Endothelial cell of umbilical vein (primary cell): ENCODE data around the gene PARVA. TPM values are rescaled to one million over a fixed set of nuclear protein-coding genes. Genes with fewer than 3 reads are reported as not detected.
A peak's percentile ranks its signal among the peaks of the same experiment; 100 is the strongest.

ENCODE experiments used
- BruUV-seq: library from RNA; stranded (reverse); fragments of 400-500 nt; replicated peaks from 2 replicates; lab custom pipeline; 2021; lab: Mats Ljungman, UMichigan
- CTCF ChIA-PET: fragments of 300-600, 350-600 bp; sonication (Branson Sonifier 250); formaldehyde crosslinking; loops from one replicate; lab custom pipeline; 2021; ENCODE audit warnings: antibody characterized with exemption, inconsistent platforms; lab: Charles Lee
- POLR2A ChIA-PET: fragments of 300-600, 350-600 bp; sonication (Branson Sonifier 250); formaldehyde crosslinking; loops from one replicate; lab custom pipeline; 2021; ENCODE audit warnings: antibody characterized with exemption, inconsistent platforms; lab: Charles Lee
- DNase-seq: peaks from one replicate; pipeline ENCODE4 v3.0.0-alpha.2; 2011; ENCODE audit warnings: low read depth, low spot score
- FAIRE-seq: peaks from 2 replicates; lab custom pipeline; 2011; peaks lifted over from hg19 to GRCh38; lab: Jason Lieb, UNC
- H2AFZ ChIP-seq: 2 replicates; pipeline ENCODE4 v1.6.0; 2012; ENCODE audit warnings: low read depth, low read length, control low read depth, inconsistent platforms
- H3K27ac ChIP-seq: 2 replicates; pipeline ENCODE4 v1.5.1; 2011; ENCODE audit warnings: low read depth, mild to moderate bottlenecking, control low read depth, low read length, moderate library complexity; ENCODE audit not compliant: insufficient read depth
- H3K27me3 ChIP-seq, 2 experiments: 2 replicates each; pipeline versions ENCODE4 v1.6.0 to v1.6.1; 2011; ENCODE audit warnings: low read length in 2 of 2, mixed read lengths in 1 of 2; ENCODE audit not compliant: control insufficient read depth in 2 of 2, insufficient read depth in 2 of 2
- H3K36me3 ChIP-seq, 2 experiments: 2 replicates in 1 of 2; 3 replicates in 1 of 2; pipeline ENCODE4 v1.5.1; 2011; ENCODE audit warnings: low read length in 2 of 2, mild to moderate bottlenecking in 1 of 2, moderate library complexity in 1 of 2; ENCODE audit not compliant: control insufficient read depth in 2 of 2, insufficient read depth in 2 of 2; ENCODE audit errors: extremely low read depth in 1 of 2
- H3K4me1 ChIP-seq: 3 replicates; pipeline ENCODE4 v1.5.1; 2011; ENCODE audit warnings: mild to moderate bottlenecking, low read length; ENCODE audit not compliant: control insufficient read depth, insufficient read depth; ENCODE audit errors: extremely low read depth
- H3K4me2 ChIP-seq: 2 replicates; pipeline ENCODE4 v1.6.1; 2011; ENCODE audit warnings: low read length, control low read depth, mixed read lengths; ENCODE audit not compliant: insufficient read depth
- H3K4me3 ChIP-seq, 3 experiments: fragments of 200-600 bp in 1 of 3; sonication (generic), shearing (Covaris generic) in 1 of 3; replicated peaks in 1 of 3; 2 replicates each; pipeline ENCODE4 v1.5.1; 2011 to 2016; ENCODE audit warnings: control low read depth in 3 of 3, low read length in 3 of 3, mild to moderate bottlenecking in 2 of 3, inconsistent platforms in 1 of 3, low read depth in 1 of 3, moderate library complexity in 1 of 3; ENCODE audit not compliant: insufficient read depth in 1 of 3
- H3K79me2 ChIP-seq: 2 replicates; pipeline ENCODE4 v1.6.0; 2012; ENCODE audit warnings: low read length, inconsistent platforms; ENCODE audit not compliant: control insufficient read depth, insufficient read depth
- H3K9ac ChIP-seq: replicated peaks from 2 replicates; pipeline ENCODE3; 2011; ENCODE audit warnings: low read length, control low read depth; ENCODE audit not compliant: insufficient read depth; ENCODE audit errors: extremely low read depth
- H3K9me1 ChIP-seq: replicated peaks from 3 replicates; pipeline ENCODE4 v1.6.0; 2011; ENCODE audit warnings: mild to moderate bottlenecking, low read length; ENCODE audit not compliant: control insufficient read depth, insufficient read depth; ENCODE audit errors: extremely low read depth
- H3K9me3 ChIP-seq: replicated peaks from 2 replicates; pipeline ENCODE4 v1.5.1; 2012; ENCODE audit warnings: low read length, inconsistent platforms; ENCODE audit not compliant: control insufficient read depth, insufficient read depth
- H4K20me1 ChIP-seq: replicated peaks from 2 replicates; pipeline ENCODE3; 2011; ENCODE audit warnings: mild to moderate bottlenecking, low read length; ENCODE audit not compliant: control insufficient read depth, insufficient read depth; ENCODE audit errors: extremely low read depth
- EZH2 ChIP-seq: IDR thresholded peaks from 2 replicates; pipeline ENCODE4 v1.6.1; 2012; ENCODE audit warnings: borderline replicate concordance, low read depth, mild to moderate bottlenecking, moderate library complexity, low read length, inconsistent platforms; ENCODE audit not compliant: severe bottlenecking
- FOS ChIP-seq: IDR thresholded peaks from 2 replicates; pipeline ENCODE4 v1.6.1; 2011; ENCODE audit warnings: mild to moderate bottlenecking, low read length, moderate library complexity, borderline replicate concordance; ENCODE audit not compliant: insufficient read depth
- GATA2 ChIP-seq: IDR thresholded peaks from 2 replicates; pipeline ENCODE4 v1.7.0; 2011; ENCODE audit warnings: low read depth, mild to moderate bottlenecking, moderate library complexity, mixed read lengths, low read length; ENCODE audit not compliant: insufficient read length, insufficient read depth
- JUN ChIP-seq: IDR thresholded peaks from 2 replicates; pipeline ENCODE4 v1.6.1; 2011; ENCODE audit warnings: borderline replicate concordance, low read depth; ENCODE audit not compliant: insufficient read length, insufficient read depth
- MYC ChIP-seq: IDR thresholded peaks from one replicate; pipeline ENCODE4 v1.6.1; 2011; ENCODE audit warnings: mild to moderate bottlenecking, low read depth, low read length
- POLR2A ChIP-seq: IDR thresholded peaks from 2 replicates; pipeline ENCODE4 v1.6.1; 2012; ENCODE audit warnings: low read depth, mild to moderate bottlenecking, control low read depth, low read length
- POLR2AphosphoS5 ChIP-seq: IDR thresholded peaks from 2 replicates; pipeline ENCODE4 v1.6.1; 2012; ENCODE audit warnings: low read depth, mild to moderate bottlenecking, control low read depth, low read length, moderate library complexity; ENCODE audit not compliant: insufficient read depth
- dilution Hi-C: fragments of 300-500 bp; cut with MboI; formaldehyde crosslinking; loops from one replicate; pipeline ENCODE4 v1.15.0; 2019; ENCODE audit warnings: low sequenced_read_pairs; ENCODE audit not compliant: extremely low pct_ligation_motif_present
- intact Hi-C: fragments of 100-400 bp; cut with micrococcal nuclease; formaldehyde crosslinking; loops from one replicate; pipeline ENCODE4 v1.10.0; 2022
- polyA plus RNA-seq, 4 experiments: library from polyadenylated mRNA; depleted of rRNA in 3 of 4; stranded (reverse) in 3 of 4; unstranded in 1 of 4; fragments of >200 nt; gene quantifications; 2 replicates each; pipeline versions ENCODE4 v1.2.1 to v1.2.3, GENCODE V29; 2011 to 2012; ENCODE audit warnings: missing spikeins in 1 of 4
- total RNA-seq: library from RNA; stranded (reverse); gene quantifications from 2 replicates; pipeline ENCODE4 v1.2.3, GENCODE V29; 2021
- TF ChIP-seq, protein P1 (sequence below): IDR thresholded peaks from 2 replicates; pipeline ENCODE4 v1.6.1; 2011; ENCODE audit not compliant: insufficient read depth, insufficient read length
- TF ChIP-seq, protein P2 (sequence below), 2 donors: IDR thresholded peaks; 1 replicate in 1 of 2; 2 replicates in 1 of 2; pipeline ENCODE4 v1.5.1; 2011; ENCODE audit warnings: low read length in 2 of 2, mild to moderate bottlenecking in 2 of 2, moderate library complexity in 2 of 2, control low read depth in 1 of 2, inconsistent platforms in 1 of 2, low read depth in 1 of 2; ENCODE audit not compliant: insufficient read depth in 1 of 2; ENCODE audit errors: extremely low read depth in 1 of 2

PARVA gene
- total and polyA plus RNA-seq, 2 donors (not counting 3 experiments of a cell fraction or from before 2014, with no cell fraction given): 40.6 to 104 TPM

DNA sequence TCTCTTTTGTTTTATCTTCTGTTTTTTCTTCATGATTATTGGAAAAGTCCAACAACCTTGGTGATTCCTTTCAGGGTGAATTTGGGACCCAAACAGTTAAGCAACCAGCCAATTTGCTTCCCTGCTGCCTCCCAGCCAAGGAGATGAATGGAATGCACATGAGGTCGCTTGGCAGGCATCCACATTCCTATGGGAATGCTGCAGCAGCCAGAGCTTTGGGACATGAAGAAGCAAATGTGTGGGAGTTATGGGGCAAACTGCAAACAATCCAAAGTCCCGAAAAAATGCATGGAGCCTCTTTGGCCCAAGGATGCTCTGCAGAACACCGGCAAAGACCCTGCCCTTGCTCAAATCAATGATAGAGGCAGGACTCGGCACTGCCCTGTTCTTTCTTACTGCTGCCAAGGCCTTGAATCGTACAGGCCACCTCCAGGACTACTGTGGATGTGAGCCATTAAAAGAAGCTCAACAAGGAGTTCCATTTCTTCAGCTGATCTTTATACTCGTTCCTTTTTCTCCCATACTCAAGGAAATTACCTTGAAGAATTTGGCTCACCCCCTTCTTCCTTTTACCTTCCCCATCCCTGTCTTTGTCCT lies 179.5 kb downstream of the PARVA start:
- H3K4me2 ChIP-seq: no peak overlapping the region
- dilution Hi-C loops (no loop called here), intact Hi-C loops (no loop called here)
- H3K27me3 ChIP-seq: peaks cover 15 to 54% of the 10 kb centered on the region in 2 experiments
- POLR2A ChIA-PET: no interaction called here
- DNase-seq (peak; percentile 69), FAIRE-seq (no peak)
- H3K9me3 ChIP-seq: no peaks in the 10 kb centered on the region
- H3K9me1 ChIP-seq: no peaks in the 10 kb centered on the region
- no peaks in the 10 kb centered on the region for H3K4me1 ChIP-seq
- no peaks in the 10 kb centered on the region for H3K79me2 ChIP-seq
- H3K4me3 ChIP-seq: no peak overlapping the region
- no peaks in the 10 kb centered on the region for H4K20me1 ChIP-seq
- CTCF ChIA-PET: interaction anchor here (1.2 kb wide), 1 partner anchor 42 kb away, joined by 4 read pairs; no protein-coding TSS in a partner anchor
- no TSS peak for BruUV-seq
- H2AFZ ChIP-seq: no peak overlapping the region
- H3K36me3 ChIP-seq: no peaks in the 10 kb centered on the region
- no peak for TF ChIP-seq FOS
- TF ChIP-seq EZH2: no peak
- no peak for TF ChIP-seq MYC
- TF ChIP-seq, protein P1, sequence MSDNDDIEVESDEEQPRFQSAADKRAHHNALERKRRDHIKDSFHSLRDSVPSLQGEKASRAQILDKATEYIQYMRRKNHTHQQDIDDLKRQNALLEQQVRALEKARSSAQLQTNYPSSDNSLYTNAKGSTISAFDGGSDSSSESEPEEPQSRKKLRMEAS: no peak
- no peak overlapping the region for H3K27ac ChIP-seq
- H3K9ac ChIP-seq: no peak overlapping the region

DNA sequence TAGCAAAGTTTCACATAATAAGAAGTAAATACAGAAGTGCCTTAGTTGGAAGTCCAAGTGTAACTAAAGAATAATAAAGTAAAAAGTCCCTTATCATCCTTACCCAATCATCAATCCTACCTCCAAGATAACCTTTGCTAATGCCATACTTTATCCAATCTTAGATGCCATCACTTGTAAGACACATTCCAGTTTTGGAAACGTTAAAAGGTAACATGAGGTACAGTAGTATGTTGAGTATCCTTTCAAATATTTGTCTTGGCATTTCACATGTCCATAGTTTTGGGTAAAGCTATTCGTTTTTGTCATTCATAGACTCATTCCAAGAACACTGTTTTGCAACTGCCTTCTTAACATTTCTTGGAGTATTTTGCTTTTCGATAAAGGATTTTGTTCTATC lies 181.6 kb downstream of the PARVA start:
- Histone ChIP-seq H3K27ac (no peak overlapping the region), H3K4me1 (no peaks in the 10 kb centered on the region), H3K9me1 (no peaks in the 10 kb centered on the region), H3K4me2 (no peak overlapping the region), H4K20me1 (no peaks in the 10 kb centered on the region), H3K9me3 (no peaks in the 10 kb centered on the region), H3K27me3 (peaks cover 18 to 49% of the 10 kb centered on the region in 2 experiments), H2AFZ (no peak overlapping the region), H3K36me3 (no peaks in the 10 kb centered on the region), H3K9ac (no peak overlapping the region), H3K4me3 (no peak overlapping the region), H3K79me2 (no peaks in the 10 kb centered on the region)
- CTCF ChIA-PET: no interaction called here
- POLR2A ChIA-PET: no interaction called here
- intact Hi-C loops: no loop called here
- BruUV-seq: no TSS peak
- TF ChIP-seq JUN: no peak
- TF ChIP-seq POLR2AphosphoS5: no peak
- TF ChIP-seq, protein P1: no peak
- TF ChIP-seq GATA2: no peak
- no peak for TF ChIP-seq POLR2A
- no peak for TF ChIP-seq FOS
- TF ChIP-seq, protein P2, sequence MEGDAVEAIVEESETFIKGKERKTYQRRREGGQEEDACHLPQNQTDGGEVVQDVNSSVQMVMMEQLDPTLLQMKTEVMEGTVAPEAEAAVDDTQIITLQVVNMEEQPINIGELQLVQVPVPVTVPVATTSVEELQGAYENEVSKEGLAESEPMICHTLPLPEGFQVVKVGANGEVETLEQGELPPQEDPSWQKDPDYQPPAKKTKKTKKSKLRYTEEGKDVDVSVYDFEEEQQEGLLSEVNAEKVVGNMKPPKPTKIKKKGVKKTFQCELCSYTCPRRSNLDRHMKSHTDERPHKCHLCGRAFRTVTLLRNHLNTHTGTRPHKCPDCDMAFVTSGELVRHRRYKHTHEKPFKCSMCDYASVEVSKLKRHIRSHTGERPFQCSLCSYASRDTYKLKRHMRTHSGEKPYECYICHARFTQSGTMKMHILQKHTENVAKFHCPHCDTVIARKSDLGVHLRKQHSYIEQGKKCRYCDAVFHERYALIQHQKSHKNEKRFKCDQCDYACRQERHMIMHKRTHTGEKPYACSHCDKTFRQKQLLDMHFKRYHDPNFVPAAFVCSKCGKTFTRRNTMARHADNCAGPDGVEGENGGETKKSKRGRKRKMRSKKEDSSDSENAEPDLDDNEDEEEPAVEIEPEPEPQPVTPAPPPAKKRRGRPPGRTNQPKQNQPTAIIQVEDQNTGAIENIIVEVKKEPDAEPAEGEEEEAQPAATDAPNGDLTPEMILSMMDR (IDR thresholded peaks at IDR 0.05; ENCODE audit: extremely low read depth in 1 of 2, insufficient read depth in 1 of 2, low read depth in 1 of 2, low read length in 2 of 2): no peak
- no peak for TF ChIP-seq MYC
- TF ChIP-seq EZH2: no peak
- no peak for DNase-seq
- FAIRE-seq: no peak
- dilution Hi-C loops: no loop called here
